Amygdala (tissue), 56 donors: ENCODE data around the gene SLC38A4.

Experiments used
- DNase-seq, 56 donors: peaks; one replicate each; lab custom pipeline; 2025; lab: John Stamatoyannopoulos, UW

SLC38A4 gene

DNA sequence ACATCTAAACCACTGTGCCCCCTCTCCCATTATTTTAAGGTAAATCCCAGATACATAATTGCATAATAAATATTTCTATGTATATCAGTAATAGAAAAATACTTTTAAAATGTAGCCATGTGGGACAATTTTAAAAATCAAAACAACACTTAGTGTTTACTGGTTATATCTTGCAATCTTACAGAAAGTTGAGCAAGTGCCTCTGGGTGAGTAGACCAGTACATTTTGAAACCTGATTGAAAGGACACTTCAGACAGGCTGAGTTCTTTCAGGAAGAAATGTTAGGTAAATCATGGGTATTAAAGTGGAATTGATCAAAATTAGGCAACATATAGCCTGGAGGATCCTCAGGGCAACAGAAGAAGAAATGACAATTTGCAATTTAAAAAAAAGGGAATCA is 7.2 kb downstream of the SLC38A4 start:
- DNase-seq = no peak

GRCh38 chr12:46815809-46816208 is 10.0 kb downstream of the SLC38A4 start:
- DNase-seq = no peak

DNA sequence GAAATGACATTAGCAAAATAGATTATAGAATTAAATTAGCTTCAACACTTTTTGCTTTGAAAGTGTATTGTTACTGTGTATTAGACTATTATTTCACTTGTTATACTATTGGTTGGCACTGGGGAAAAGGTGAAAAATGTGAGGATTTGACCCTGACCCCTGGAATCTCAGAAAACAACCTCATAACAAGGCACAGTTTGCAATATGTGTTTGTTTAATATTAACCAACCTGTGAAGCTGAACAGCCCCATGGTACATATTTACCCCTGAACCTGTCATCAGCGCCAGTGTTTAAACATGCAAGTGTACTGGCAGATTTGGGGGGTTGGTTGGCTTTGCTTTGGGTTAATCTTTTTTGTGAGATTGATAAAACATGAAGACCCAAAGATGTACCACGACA is 11.7 kb downstream of the SLC38A4 start:
- DNase-seq = no peak

GRCh38 chr12:46811185-46811584 is 14.6 kb downstream of the SLC38A4 start:
- DNase-seq = no peak

DNA sequence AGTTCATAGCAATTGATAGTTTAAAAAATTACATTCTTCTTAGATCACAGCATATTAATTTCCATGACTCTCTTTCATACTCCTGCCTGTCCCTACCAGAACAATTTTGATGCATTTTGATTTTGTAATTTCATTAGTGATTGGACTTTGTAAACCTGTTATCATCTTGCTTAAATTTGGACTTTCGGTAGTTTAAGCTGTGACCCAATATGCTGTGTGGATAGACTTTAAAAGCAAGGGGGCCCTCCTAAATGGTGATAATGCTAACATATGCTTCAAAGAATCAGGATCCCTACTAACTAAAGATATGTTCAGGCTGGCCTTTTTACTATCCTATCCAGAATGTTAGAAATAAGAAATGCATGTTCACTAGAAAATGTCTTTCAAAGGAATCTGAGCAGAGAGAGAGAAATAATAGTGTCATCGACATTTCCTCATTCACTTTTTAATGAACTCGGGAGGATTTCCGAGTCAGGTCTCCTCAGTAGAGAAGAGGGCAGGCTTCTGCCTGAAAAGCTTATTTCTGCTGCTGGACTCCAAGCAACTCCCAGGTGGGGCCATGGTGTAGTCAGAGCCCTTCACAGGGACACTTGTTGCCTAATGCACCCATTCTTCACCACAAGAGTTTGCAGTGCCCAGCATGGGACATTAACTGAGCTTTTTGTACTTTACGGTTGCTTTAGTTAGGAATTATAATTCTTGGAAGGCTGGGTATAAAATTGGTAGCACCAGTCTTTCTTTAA is 16.7 kb downstream of the SLC38A4 start:
- DNase-seq = no peak

DNA sequence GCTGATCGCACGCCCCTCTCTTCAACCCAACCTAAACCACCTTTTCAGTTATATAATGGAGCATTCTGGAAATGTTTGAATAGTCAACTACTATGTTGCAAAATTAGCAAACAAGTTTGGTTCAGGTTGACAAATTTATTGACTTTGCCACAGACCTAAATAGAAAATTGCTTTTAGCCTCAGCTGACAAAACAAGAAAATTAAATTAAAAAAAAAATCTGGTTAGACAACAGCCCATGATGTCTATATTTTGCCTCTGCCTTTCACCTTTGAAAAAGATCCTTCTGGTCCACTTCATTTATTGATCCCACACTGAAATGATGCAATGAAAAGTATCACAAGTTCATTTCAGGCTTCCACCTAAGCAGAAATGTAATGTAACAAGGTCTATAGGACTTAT is 17.5 kb downstream of the SLC38A4 start:
- DNase-seq = no peak

GRCh38 chr12:46804054-46804453 is 21.7 kb downstream of the SLC38A4 start:
- DNase-seq = no peak

- no peak for DNase-seq
Observed at GRCh38 chr12:46803517-46803916, 22.3 kb downstream of the SLC38A4 start.

DNA sequence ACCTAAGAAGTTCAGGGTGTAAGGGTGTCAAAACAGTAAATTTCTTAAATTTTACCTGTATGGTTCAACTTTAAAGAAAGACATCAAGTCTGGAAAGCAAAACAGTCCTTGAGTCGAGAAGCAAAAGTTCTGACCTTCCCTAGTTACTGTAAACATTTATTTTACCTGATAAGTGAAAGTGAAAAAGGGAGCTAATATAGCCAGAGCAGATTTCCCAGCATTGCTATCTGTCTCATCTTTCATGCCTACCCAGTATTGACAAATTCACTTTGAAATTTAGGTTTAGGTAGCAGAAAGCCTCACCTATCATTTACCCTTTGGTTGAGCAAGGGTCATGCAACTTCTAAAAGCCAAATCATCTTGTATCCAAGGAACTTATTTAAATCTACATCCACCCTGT is 24.5 kb downstream of the SLC38A4 start:
- DNase-seq = no peak

DNA sequence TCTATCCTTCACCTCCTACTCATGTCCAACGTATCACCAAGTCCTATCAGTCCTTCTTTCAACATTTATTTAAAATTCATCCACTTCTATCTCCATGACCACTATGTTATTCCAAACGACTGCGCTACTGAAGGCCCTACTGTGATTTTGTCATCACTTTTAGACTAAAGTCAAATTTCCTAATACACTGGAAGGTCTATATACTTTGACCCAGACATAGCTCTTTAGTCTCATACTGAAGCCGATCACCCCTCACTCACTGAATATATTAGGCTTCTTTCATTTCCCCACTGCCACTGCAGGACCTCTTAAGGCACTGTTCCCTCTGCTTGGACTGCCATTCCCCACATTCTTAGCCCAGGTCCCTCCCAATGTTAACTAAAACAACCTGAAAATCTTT is 25.6 kb downstream of the SLC38A4 start:
- DNase-seq = no peak

DNA sequence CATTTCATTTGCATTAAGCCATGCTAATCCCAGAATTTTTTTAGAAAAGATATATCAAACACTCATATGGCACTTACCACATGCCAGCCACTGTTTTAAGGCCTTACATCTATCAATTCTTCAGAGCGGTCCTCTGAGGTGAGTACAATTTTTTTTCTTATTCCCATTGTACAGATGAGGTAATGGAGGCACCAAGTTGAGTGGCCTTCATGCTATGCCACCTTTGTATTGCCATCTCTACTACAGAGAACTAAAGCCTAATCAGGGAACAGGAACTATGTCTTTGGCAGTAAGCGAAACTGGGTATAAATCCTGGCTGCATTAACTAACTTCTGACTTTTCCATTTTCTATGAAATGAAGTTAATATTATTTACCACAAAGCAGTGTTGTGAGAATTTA is 27.1 kb downstream of the SLC38A4 start:
- DNase-seq = no peak

DNA sequence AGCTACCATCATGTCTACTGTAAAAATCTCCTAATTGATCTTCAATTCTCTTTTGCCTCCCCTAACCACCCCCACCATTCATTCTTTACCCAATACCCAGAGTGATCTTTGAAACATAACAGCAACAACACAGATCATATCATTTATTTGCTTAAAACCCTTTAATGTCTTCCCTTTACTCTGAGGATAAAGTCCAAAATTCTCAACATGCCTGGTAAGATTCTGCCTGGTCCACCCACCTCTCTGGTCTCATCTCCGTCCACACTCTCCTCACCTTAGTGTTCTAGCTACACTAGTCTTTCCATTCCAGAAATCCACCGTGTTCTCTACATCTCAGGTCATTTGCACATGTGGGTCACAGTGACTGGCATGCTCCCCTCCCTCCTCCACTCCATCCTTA is 27.7 kb downstream of the SLC38A4 start:
- DNase-seq = no peak

DNA sequence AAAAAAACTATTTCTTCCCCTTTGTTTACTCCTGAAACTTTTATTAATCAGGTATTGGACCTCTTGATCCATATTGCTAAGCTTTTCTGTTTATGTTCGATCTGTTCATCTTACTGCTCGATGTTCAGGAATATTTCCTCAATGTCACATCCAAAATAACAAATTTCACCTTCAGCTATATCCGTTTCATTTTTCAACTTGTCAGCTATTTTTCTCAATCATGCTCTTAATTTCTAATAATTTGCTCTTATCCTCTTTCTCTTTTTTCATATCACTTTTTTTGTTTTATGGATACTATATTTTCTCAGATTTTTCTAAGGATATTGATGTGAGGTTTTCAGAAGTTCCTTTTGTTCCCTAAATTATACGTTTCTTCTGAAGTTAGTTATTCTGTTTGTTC is 29.8 kb downstream of the SLC38A4 start:
- no peak for DNase-seq

DNA sequence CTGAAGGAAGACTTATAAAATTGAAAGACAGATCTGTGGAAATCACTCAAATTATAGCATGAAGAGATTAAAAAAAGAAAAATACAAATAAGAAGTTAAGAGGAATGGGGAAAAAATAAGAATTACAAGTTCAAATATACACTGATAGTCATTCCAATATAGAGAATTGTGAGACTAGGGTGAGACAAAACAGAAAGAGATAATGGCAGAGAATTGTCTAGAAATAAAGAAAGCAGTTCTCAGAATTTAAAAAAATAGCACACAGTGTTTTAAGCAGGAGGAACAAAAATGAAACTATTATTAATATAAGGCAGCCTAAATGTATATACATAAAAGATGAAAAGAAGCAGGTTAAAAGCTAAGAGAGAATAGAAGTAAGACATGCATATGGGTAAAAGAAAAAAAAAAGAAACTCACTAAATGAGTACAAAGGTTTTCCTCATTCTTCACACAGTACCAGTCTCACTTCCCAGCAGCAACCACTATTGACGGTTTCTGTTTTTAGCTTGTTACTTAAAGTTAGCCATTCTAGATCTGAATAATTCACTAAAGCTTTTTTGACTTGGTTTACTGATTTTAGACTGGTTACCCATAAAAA is 31.1 kb downstream of the SLC38A4 start:
- DNase-seq = no peak

- no peak for DNase-seq
Observed at GRCh38 chr12:46792925-46793324, 32.9 kb downstream of the SLC38A4 start.

DNA sequence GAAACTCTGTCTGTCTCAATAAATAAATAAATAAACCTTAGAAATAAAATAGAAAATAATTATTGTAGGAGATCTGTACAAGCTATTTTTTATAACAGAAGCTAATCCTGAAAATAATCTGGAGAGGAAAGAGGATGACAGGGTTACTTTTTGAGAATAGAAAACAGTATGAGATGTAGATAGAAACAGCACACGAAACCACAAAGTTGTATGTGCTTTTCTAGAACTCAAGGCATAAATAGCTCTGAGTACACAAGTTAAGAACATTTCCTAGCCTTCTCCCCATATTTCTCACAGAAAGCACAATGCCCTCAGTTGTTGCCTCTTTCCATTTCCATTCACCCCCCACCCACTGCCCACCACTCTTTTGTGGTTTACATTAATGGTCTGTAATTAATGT is 35.7 kb downstream of the SLC38A4 start:
- DNase-seq = no peak

DNA sequence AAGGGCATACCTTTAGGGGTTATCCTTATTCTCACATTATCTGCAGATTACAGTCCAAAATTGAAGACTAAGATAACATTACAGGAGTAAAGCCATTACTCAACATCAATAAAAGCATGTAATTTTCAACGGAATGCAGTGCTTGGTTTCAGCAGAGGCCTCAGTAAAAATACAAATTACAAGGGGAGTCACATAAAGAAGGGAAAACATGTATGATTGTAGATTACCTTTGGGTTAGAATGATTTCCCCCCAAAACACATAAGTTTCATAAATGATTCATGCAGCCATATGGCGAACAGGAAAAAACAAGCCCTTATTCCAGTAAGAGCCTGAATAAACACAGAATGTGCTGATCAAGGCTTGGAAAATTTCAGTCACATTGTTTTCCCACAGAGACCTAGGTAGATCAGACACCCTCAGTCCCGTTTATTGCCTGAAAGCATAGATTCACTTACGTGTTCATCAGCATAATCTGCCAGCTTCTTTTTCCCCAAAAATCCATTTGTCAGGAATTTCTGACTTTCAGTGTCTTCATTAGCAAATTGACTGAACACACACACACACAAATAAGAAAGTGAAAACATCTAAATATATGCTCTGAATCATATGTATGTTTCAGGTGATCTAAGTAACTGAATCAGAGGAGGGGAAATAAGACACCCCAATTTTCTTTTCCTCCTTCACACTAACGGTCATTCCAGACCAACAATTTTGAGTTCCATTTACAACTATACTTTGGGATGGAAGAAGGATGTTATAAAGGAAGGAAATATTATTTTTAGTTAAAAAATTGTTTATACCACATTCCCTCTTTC is 37.5 kb downstream of the SLC38A4 start:
- DNase-seq = no peak

GRCh38 chr12:46787496-46788055 is 38.2 kb downstream of the SLC38A4 start:
- no peak for DNase-seq

DNA sequence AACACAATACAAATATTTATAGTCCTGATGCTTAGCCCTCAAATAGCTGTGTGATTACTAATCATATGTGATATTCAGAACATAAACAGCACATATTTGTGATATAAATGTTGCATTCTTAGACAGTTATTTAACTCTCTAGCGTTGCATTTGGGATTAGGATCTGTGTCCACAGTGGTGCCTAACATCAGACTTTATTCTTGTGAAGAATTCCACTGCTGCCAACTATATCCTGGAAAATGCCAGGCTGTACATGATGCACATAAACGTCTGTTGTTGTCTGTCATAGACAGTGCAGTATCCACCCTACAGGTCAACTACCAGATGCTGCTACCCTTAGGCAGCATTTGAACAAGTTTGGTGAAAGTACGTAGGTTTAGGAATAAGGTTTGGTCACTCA is 39.0 kb downstream of the SLC38A4 start:
- DNase-seq = no peak

DNA sequence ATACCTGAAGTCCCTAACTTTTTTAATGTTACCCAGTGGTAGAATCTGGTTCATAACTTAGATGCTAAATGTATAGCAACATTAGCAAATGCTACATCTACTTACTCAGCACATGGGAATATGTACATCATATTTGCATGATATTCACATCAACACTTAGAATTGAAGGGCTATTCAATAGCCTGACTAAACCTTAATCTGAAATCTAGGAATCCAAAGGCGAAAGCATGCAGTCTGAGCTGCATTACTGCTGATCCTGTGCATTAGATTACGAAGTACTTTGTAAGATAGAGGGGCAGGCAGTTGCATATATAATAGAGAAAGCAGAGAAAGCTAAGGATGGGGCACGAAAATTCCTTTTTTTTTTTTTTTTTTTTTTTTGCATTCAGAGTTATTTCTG is 40.4 kb downstream of the SLC38A4 start:
- DNase-seq = no peak

GRCh38 chr12:46783871-46784270 is 41.9 kb downstream of the SLC38A4 start:
- no peak for DNase-seq
